Activated naive CD8-positive, alpha-beta T cell treated with anti-CD3 and anti-CD28 coated beads, Interleukin-2, amount 50 U/mL, for 24 hours (primary cell): ENCODE results near the gene ASTN2.

Experiments used
- ATAC-seq: fragments of 150-1000 bp; cut with Tn5 transposase; one replicate; pipeline ENCODE4 v1.10.0; 2021
- DNase-seq: peaks from one replicate; pipeline ENCODE4 v3.0.0; 2021
- H3K27ac Mint-ChIP-seq: one replicate; pipeline ENCODE4 v1.8.0; 2021; ENCODE audit warnings: mild to moderate bottlenecking, mixed read lengths
- H3K27me3 Mint-ChIP-seq: one replicate; pipeline ENCODE4 v1.8.0; 2021; ENCODE audit warnings: mixed read lengths
- H3K36me3 Mint-ChIP-seq: one replicate; pipeline ENCODE4 v1.8.0; 2021; ENCODE audit warnings: low read depth, mixed read lengths
- H3K4me1 Mint-ChIP-seq: one replicate; pipeline ENCODE4 v1.8.0; 2021; ENCODE audit warnings: mixed read lengths
- H3K4me3 Mint-ChIP-seq: one replicate; pipeline ENCODE4 v1.8.0; 2021; ENCODE audit warnings: mild to moderate bottlenecking, moderate library complexity, mixed read lengths
- H3K9me3 Mint-ChIP-seq: one replicate; pipeline ENCODE4 v1.8.0; 2021; ENCODE audit warnings: mixed read lengths

ASTN2 gene

DNA sequence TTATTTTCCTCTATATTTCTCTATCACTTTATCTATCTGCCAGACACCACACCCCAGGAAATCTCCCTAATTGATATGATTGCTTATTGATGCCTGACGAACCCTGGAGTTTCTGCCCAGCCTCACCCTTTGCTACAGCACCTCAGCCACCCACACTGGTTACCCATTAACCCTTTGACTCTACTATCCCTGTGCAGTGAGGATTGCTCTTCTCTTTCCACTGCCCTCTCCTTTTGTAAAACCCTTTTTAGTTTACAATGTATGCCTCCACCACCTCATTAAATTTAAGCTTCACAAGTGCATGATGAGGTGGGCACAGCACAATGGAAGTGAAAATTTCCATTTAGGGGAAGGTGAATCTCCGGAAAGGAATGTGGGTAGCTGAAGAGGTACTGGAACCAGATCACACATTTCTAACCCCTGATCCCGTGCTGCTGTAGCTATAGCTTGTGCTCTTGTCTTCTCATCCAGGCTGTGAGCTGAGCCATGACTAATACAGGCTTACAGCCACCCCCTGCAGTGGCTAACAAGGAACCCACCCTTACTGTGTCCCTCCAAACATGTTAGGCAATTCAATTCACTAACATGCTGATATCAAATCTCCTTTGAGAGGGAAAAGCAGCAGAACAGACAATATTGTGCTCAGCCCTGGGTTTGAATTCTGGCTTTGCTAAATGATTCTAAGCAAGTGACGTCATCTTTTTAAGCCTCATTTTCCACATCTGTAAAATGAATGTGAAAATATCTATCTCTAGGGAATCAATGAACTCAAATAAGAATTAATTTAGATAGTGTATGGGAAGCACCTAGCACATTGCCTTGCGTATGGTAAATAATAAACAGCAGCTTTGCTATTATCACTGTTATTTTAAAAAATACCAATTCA, 914.6 kb downstream of the ASTN2 start:
- H3K27me3 Mint-ChIP-seq = no peaks in the 10 kb centered on the region
- no peaks in the 10 kb centered on the region for H3K36me3 Mint-ChIP-seq
- peaks cover 8% of the 10 kb centered on the region for H3K9me3 Mint-ChIP-seq
- H3K4me3 Mint-ChIP-seq = no peak overlapping the region
- ATAC-seq (no peak), DNase-seq (no peak)
- no peak overlapping the region for H3K27ac Mint-ChIP-seq
- H3K4me1 Mint-ChIP-seq = no peaks in the 10 kb centered on the region

GRCh38 chr9:116499434-116499833, 915.4 kb downstream of the ASTN2 start:
- Mint-ChIP-seq H3K4me3 (no peak overlapping the region), H3K4me1 (no peaks in the 10 kb centered on the region)

DNA sequence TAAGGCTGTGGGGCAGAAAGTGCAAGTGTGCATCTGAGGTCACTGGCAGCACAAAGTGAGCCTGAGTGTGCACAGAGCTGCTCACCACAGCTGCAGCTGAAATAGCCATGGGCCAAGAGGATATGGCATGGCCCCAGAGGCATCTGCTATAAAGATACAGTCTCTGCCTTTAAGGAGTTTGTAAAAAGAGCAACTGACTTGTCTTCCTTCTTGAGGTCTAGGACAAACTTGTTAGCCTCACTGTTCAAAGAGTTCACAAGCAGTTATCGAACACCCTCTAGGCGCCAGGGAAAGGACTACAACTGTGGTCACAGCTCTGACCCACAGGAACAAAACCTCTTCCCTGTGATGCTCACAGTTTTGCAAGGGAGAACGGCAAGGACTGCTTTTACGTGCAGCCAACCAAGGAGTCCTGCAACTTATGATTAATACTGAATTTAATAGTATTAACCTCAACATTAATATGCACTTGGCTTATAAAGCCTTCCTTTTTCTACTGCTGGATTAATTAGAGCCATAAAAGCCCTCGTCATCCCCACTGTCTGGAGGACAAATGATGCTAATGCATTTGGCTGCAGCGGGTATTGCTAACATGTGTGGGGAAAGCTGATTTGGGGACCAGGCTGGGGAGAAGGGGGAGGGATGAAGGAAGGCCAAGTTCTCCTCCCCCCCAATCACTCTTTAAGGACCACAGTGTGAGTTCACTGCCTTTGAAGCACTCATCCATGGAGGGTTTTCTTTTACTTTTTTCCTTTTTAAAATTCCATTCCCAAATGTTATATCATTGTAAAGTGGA, 917.6 kb downstream of the ASTN2 start:
- H3K9me3 Mint-ChIP-seq = peaks cover 6% of the 10 kb centered on the region
- no peak overlapping the region for H3K4me3 Mint-ChIP-seq
- H3K4me1 Mint-ChIP-seq = no peaks in the 10 kb centered on the region
- no peak overlapping the region for H3K27ac Mint-ChIP-seq
- DNase-seq (no peak), ATAC-seq (no peak)
- no peaks in the 10 kb centered on the region for H3K27me3 Mint-ChIP-seq
- H3K36me3 Mint-ChIP-seq = no peaks in the 10 kb centered on the region

More at GRCh38 chr9:116499434-116499833, 915.4 kb downstream of the ASTN2 start:
- Mint-ChIP-seq H3K9me3 (peaks cover 8% of the 10 kb centered on the region), H3K36me3 (no peaks in the 10 kb centered on the region), H3K27ac (no peak overlapping the region), H3K27me3 (no peaks in the 10 kb centered on the region)
- ATAC-seq (no peak), DNase-seq (no peak)

DNA sequence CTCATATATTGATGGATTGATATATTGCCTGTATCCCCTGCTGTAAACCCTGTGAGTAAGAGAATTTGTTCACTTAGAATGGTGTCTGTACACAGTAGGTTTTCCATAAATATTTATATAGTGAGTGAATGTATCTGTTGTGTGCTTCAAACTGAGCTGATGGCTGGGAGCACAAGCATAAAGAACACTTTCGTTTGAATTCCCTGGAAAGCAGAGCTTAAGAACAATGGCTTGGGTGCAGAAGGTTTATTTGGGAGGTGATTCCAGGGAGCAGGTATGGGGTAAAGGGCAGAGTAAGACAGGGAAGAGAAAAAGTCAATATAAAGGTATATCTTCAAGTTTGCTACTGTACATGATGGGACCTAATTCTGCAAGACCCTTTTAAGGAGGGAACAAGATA, 918.7 kb downstream of the ASTN2 start:
- no peak overlapping the region for H3K4me3 Mint-ChIP-seq
- no peaks in the 10 kb centered on the region for H3K9me3 Mint-ChIP-seq
- no peak for ATAC-seq
- H3K4me1 Mint-ChIP-seq = no peaks in the 10 kb centered on the region
- H3K36me3 Mint-ChIP-seq = no peaks in the 10 kb centered on the region
- DNase-seq = no peak
- no peak overlapping the region for H3K27ac Mint-ChIP-seq
- H3K27me3 Mint-ChIP-seq = no peaks in the 10 kb centered on the region

DNA sequence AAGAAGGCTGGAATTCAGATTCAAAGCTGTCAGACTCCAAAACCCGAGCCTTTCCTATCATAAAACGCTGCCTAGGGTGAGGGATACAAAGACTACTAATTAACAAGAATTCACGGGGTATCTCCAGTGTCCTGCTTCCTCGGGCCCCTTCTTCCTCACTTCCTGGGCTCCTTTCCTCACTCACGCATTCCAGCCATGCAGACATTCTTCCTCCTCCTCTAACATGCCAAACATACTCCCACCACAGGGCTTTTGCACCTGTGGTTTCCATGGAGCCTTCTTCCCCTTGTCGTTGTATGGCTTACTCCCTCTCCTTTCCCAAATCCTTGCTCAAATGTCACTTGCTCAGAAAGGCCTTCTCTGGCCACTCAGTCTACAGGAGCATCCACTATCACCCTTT, 919.1 kb downstream of the ASTN2 start:
- Mint-ChIP-seq H3K9me3 (no peaks in the 10 kb centered on the region), H3K36me3 (no peaks in the 10 kb centered on the region), H3K4me1 (no peaks in the 10 kb centered on the region), H3K4me3 (no peak overlapping the region), H3K27ac (no peak overlapping the region), H3K27me3 (no peaks in the 10 kb centered on the region)
- ATAC-seq (no peak), DNase-seq (no peak)

GRCh38 chr9:116494815-116495634, 919.8 kb downstream of the ASTN2 start:
- Mint-ChIP-seq H3K9me3 (no peaks in the 10 kb centered on the region), H3K4me3 (no peak overlapping the region), H3K27me3 (no peaks in the 10 kb centered on the region), H3K4me1 (no peaks in the 10 kb centered on the region), H3K27ac (no peak overlapping the region), H3K36me3 (no peaks in the 10 kb centered on the region)
- ATAC-seq = no peak
- peak; percentile 29 for DNase-seq

DNA sequence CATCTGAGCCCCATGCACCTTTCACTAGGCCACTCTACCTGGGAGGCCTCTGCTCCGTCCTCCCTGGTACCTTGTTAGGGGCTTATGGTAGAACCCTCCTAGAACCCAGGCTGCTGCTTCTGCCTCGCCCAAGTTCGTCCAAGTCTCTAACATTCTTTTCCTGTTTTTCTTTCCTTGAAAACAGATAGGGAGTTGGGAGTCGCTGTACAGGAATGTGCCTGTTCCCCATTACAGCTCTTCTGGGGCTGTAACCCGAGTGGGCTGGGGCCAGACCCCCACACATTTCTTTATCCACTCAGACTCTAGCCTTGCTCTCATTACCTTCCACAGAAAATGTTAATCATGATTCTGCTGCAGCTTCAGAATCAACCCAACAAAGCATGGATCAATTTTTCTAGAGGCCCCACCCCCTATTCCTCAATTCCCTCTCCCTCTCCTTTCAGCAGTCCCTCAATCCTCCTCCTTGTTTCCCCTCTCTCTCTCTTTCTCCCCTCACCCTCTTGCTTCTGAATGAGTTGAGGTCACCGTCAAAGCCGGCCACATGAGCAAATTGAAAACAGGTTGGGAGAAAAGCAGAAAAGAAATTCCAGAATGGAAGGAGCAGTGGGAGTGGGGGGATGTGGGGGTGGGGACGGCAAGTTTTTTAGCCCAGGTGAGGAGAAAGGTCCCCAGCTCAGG, 921.5 kb downstream of the ASTN2 start:
- Mint-ChIP-seq H3K4me3 (no peak overlapping the region), H3K9me3 (no peaks in the 10 kb centered on the region), H3K36me3 (no peaks in the 10 kb centered on the region), H3K27ac (no peak overlapping the region), H3K4me1 (no peaks in the 10 kb centered on the region), H3K27me3 (no peaks in the 10 kb centered on the region)
- no peak for DNase-seq
- no peak for ATAC-seq

- Mint-ChIP-seq H3K9me3 (no peaks in the 10 kb centered on the region), H3K36me3 (no peaks in the 10 kb centered on the region), H3K27ac (no peak overlapping the region), H3K4me3 (no peak overlapping the region), H3K4me1 (no peaks in the 10 kb centered on the region), H3K27me3 (no peaks in the 10 kb centered on the region)
- DNase-seq = no peak
- ATAC-seq = no peak
These were observed 923.2 kb downstream of the ASTN2 start for GRCh38 chr9:116491659-116492058.

- H3K27me3 Mint-ChIP-seq = no peaks in the 10 kb centered on the region
- H3K4me1 Mint-ChIP-seq = no peaks in the 10 kb centered on the region
- ATAC-seq = no peak
- no peaks in the 10 kb centered on the region for H3K36me3 Mint-ChIP-seq
- no peak for DNase-seq
- no peak overlapping the region for H3K4me3 Mint-ChIP-seq
- H3K9me3 Mint-ChIP-seq = no peaks in the 10 kb centered on the region
- no peak overlapping the region for H3K27ac Mint-ChIP-seq
These were observed 923.6 kb downstream of the ASTN2 start for GRCh38 chr9:116491219-116491618.

GRCh38 chr9:116490321-116490720, 924.5 kb downstream of the ASTN2 start:
- ATAC-seq = no peak
- Mint-ChIP-seq H3K36me3 (no peaks in the 10 kb centered on the region), H3K9me3 (no peaks in the 10 kb centered on the region), H3K27ac (no peak overlapping the region), H3K4me1 (no peaks in the 10 kb centered on the region), H3K4me3 (no peak overlapping the region), H3K27me3 (no peaks in the 10 kb centered on the region)
- no peak for DNase-seq

DNA sequence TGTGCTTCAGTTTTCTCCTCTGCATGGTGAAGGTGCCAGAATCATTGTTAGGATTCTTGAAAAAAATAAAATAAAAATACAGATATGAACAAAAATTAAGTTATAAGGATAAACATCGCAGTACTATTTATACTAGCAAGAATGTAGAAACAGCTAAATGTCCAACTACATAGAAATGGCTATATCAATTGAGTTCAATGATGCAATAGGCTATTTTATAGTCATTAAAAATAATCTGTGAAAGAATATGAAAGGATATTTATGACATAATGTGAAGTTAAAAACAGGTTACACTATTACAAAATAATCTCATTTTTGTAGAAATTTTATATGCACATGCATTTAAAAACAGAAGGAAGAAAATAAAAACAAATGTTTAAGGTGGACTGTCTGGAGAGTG, 926.5 kb downstream of the ASTN2 start:
- no peak for DNase-seq
- H3K36me3 Mint-ChIP-seq = no peaks in the 10 kb centered on the region
- no peaks in the 10 kb centered on the region for H3K4me1 Mint-ChIP-seq
- no peak overlapping the region for H3K27ac Mint-ChIP-seq
- no peaks in the 10 kb centered on the region for H3K9me3 Mint-ChIP-seq
- no peak overlapping the region for H3K4me3 Mint-ChIP-seq
- H3K27me3 Mint-ChIP-seq = no peaks in the 10 kb centered on the region
- ATAC-seq = no peak

DNA sequence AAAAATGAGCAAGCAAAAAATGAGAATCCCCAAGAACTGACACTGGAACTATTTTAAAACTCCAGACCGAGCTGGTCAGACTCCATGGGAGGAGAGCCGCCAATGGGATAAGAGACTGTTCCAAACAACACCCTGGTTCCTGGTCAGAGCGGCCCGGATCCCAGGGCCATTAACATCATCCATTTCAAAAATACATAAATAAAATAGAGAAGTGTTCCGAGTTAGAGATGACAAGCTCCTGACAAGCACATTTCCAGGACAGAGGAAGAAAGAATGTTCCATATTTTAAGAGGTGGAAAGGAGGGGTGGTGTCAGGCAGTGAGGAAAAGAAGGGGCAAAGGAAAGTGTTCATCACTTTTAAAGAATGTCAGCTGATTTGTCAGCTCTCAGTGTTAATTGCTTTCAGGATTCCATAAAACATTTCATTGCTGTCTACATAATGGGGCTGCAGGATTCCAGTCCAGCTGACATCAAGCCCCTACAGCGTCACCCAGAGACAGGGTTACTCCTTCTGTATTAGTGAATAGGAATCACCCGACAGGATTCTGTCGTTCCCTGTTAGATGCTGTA, 930.3 kb downstream of the ASTN2 start:
- H3K27ac Mint-ChIP-seq = no peak overlapping the region
- H3K4me3 Mint-ChIP-seq = no peak overlapping the region
- H3K36me3 Mint-ChIP-seq = no peaks in the 10 kb centered on the region
- ATAC-seq = no peak
- no peaks in the 10 kb centered on the region for H3K27me3 Mint-ChIP-seq
- DNase-seq = no peak
- no peaks in the 10 kb centered on the region for H3K4me1 Mint-ChIP-seq
- H3K9me3 Mint-ChIP-seq = no peaks in the 10 kb centered on the region

DNA sequence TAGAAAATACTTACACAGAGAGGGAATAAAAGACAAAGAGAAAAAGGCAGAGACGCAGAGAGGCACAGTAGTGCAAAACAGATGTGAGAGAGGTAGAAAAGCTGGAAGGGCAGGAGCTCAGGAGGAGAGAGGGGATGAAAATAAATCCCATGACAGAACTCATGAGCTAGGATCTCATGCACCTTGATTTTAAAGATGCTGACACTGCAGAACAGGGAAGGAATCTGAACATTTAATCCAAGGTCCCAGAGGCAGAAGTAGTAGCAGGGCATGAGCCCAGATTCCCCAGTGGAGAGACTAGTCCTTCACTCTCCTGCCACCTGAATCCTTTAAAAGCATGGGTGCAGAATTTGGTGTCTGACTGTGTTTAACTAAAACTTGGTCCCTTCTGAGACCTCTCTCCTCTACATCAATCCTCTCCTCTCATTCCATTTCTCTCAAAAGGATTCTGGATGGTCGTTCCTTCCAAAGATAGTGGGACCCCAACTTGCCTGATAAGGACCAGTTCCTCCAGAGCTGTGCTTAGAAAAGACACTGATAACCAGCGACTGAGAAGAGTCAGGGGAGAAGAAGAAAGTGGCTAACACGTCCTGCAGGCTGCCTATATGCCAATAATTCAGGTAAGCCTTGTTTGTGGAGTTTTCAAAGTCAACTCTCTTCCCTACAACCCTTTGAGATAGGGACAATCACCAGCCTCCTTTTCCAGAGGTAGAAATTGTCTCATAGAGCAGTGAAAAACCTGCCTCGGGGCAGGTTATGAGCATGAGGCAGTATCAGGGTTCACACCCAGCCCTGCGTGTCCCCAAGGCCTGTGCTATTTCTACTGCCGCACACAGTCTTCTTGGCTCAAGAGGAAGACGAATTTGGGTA, 931.0 kb downstream of the ASTN2 start:
- H3K27ac Mint-ChIP-seq = no peak overlapping the region

More for the DNA sequence above, 931.0 kb downstream of the ASTN2 start:
- no peaks in the 10 kb centered on the region for H3K36me3 Mint-ChIP-seq
- H3K27me3 Mint-ChIP-seq = no peaks in the 10 kb centered on the region
- no peaks in the 10 kb centered on the region for H3K9me3 Mint-ChIP-seq
- ATAC-seq = no peak
- no peak overlapping the region for H3K4me3 Mint-ChIP-seq
- DNase-seq = no peak
- no peaks in the 10 kb centered on the region for H3K4me1 Mint-ChIP-seq
